Natural killer cell (primary cell): ENCODE data around the gene SLC16A11. TPM values are rescaled to one million over a fixed set of nuclear protein-coding genes. Genes with fewer than 3 reads are reported as not detected.
"Not testable (repeated sequence)": the region's sequence is repeated elsewhere in the genome, so short reads cannot be mapped to it uniquely, and the experiment has no call there.

Source experiments
- ATAC-seq, 3 donors: fragments of 150-1000 bp in 2 of 3; fragments of 200-7000 bp in 1 of 3; cut with Tn5 transposase; 1 replicate in 1 of 3; 2 replicates in 2 of 3; pipeline ENCODE4 v1.10.0; 2021; ENCODE audit warnings: mild to moderate bottlenecking in 2 of 3, moderate library complexity in 2 of 3
- DNase-seq, 2 donors: peaks; one replicate each; pipeline versions ENCODE4 v3.0.0 to v3.0.0-alpha.2; 2013 to 2021; ENCODE audit warnings: mixed read lengths in 1 of 2
- H3K27ac ChIP-seq: one replicate; pipeline ENCODE4 v1.5.1; 2013; ENCODE audit warnings: mild to moderate bottlenecking, low read length
- H3K27me3 ChIP-seq: one replicate; pipeline ENCODE4 v1.6.1; 2013; ENCODE audit warnings: low read length; ENCODE audit not compliant: control insufficient read depth, insufficient read depth
- H3K36me3 ChIP-seq: one replicate; pipeline ENCODE4 v1.6.1; 2013; ENCODE audit warnings: low read length; ENCODE audit not compliant: control insufficient read depth, insufficient read depth
- H3K4me1 ChIP-seq: one replicate; pipeline ENCODE4 v1.6.1; 2013; ENCODE audit warnings: low read length; ENCODE audit not compliant: control insufficient read depth, insufficient read depth
- H3K4me3 ChIP-seq: one replicate; pipeline ENCODE4 v1.5.1; 2013; ENCODE audit warnings: low read length
- H3K9me3 ChIP-seq: one replicate; pipeline ENCODE4 v1.6.1; 2013; ENCODE audit warnings: low read length; ENCODE audit not compliant: control insufficient read depth, insufficient read depth
- H3K27ac Mint-ChIP-seq, 2 donors: one replicate each; pipeline ENCODE4 v1.8.0; 2022; ENCODE audit warnings: mild to moderate bottlenecking in 2 of 2, mixed read lengths in 2 of 2, moderate library complexity in 1 of 2
- H3K27me3 Mint-ChIP-seq, 2 donors: one replicate each; pipeline ENCODE4 v1.8.0; 2022; ENCODE audit warnings: low read depth in 2 of 2, mixed read lengths in 2 of 2
- H3K36me3 Mint-ChIP-seq: one replicate; pipeline ENCODE4 v1.8.0; 2022; ENCODE audit warnings: mixed read lengths
- H3K4me1 Mint-ChIP-seq, 2 donors: one replicate each; pipeline ENCODE4 v1.8.0; 2022; ENCODE audit warnings: mixed read lengths in 2 of 2
- H3K4me3 Mint-ChIP-seq: one replicate; pipeline ENCODE4 v1.8.0; 2022; ENCODE audit warnings: mild to moderate bottlenecking, moderate library complexity, mixed read lengths
- H3K9me3 Mint-ChIP-seq, 2 donors: one replicate each; pipeline ENCODE4 v1.8.0; 2022; ENCODE audit warnings: mixed read lengths in 2 of 2
- WGBS: methylation state at CpG from one replicate; pipeline ENCODE4 v1.1.7; 2013; ENCODE audit warnings: missing lambda C conversion rate; ENCODE audit not compliant: insufficient coverage; 5-methylcytosine and 5-hydroxymethylcytosine counted together
- intact Hi-C: fragments of 100-400 bp; cut with micrococcal nuclease; formaldehyde crosslinking; loops from one replicate; pipeline ENCODE4 v1.14.2; 2022
- total RNA-seq, 4 donors: library from RNA; stranded (reverse); fragments of 120-200 nt in 1 of 4; gene quantifications; one replicate each; pipeline versions ENCODE4 v1.2.3 to v1.2.4, GENCODE V29; 2013 to 2022
- TF ChIP-seq, protein P1 (sequence below): fragments of 200-600 bp; IDR thresholded peaks from one replicate; pipeline ENCODE4 v1.8.0; 2022; ENCODE audit warnings: antibody characterized with exemption

The SLC16A11 gene, protein sequence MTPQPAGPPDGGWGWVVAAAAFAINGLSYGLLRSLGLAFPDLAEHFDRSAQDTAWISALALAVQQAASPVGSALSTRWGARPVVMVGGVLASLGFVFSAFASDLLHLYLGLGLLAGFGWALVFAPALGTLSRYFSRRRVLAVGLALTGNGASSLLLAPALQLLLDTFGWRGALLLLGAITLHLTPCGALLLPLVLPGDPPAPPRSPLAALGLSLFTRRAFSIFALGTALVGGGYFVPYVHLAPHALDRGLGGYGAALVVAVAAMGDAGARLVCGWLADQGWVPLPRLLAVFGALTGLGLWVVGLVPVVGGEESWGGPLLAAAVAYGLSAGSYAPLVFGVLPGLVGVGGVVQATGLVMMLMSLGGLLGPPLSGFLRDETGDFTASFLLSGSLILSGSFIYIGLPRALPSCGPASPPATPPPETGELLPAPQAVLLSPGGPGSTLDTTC
- 1 to 10 TPM; 1.2 to 2.5 (median 1.6) TPM for total RNA-seq
- 2.6 TPM for total RNA-seq (2013)

DNA sequence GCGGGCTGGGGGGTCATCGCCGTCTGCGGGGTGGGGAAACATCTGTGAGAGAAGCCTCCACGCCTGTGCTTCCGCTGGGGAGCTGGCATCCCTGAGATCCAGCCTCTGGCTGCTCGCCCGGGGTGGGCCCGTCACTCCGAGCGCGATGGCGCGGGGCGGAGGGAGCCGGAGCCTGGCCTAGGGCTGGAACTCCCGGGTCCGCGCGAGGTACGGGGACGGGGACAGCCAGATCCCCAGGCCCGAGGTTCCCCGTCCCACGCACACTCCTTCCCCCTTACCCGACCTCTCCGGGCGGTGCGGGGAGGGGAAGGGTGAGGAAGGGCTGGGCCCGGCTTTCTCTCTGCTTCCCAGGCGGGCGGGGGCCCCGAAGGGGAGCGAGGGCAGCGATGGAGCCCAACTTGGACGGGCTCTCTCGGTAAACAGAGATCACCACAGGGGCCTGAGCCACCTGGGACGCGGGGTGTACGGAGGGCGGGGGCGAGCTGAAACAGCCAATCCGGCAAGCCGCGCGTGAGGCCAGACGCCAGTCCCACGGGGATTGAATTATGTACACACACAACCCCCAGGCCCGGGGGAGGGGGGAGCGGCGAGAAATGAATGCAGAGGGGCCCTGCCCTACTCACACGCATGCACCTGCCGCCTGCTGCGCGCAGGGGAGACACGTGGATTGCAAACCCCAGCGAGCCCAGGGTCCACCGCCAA is at the start of gene SLC16A11:
Gene SLC16A11 (minus strand): TSS at position 596 of the 702 bp plus-strand sequence. CDS start 579 bp downstream, at position 17.
- Histone ChIP-seq H3K9me3 (no peaks in the 10 kb centered on the region), H3K27me3 (peaks cover 6% of the 10 kb centered on the region), H3K4me1 (peaks cover 43% of the 10 kb centered on the region), H3K4me3 (peak within 1 kb of the TSS; percentile 46), H3K36me3 (no peaks in the 10 kb centered on the region), H3K27ac (peak within 1 kb of the TSS; percentile 75)
- Mint-ChIP-seq H3K27ac (peak within 1 kb of the TSS; percentile 76 to 90), H3K4me1 (peaks cover 27 to 51% of the 10 kb centered on the region in 2 donors), H3K27me3 (peaks cover 0 to 7% of the 10 kb centered on the region in 2 donors), H3K4me3 (peak within 1 kb of the TSS; percentile 84), H3K36me3 (no peaks in the 10 kb centered on the region), H3K9me3 (no peaks in the 10 kb centered on the region)
- 6% methylated on average over 56 of the region's 58 CpGs for WGBS
- TF ChIP-seq, protein P1, sequence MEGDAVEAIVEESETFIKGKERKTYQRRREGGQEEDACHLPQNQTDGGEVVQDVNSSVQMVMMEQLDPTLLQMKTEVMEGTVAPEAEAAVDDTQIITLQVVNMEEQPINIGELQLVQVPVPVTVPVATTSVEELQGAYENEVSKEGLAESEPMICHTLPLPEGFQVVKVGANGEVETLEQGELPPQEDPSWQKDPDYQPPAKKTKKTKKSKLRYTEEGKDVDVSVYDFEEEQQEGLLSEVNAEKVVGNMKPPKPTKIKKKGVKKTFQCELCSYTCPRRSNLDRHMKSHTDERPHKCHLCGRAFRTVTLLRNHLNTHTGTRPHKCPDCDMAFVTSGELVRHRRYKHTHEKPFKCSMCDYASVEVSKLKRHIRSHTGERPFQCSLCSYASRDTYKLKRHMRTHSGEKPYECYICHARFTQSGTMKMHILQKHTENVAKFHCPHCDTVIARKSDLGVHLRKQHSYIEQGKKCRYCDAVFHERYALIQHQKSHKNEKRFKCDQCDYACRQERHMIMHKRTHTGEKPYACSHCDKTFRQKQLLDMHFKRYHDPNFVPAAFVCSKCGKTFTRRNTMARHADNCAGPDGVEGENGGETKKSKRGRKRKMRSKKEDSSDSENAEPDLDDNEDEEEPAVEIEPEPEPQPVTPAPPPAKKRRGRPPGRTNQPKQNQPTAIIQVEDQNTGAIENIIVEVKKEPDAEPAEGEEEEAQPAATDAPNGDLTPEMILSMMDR: no peak
- intact Hi-C loops: no loop called here
- ATAC-seq: peak; percentile 8 to 25 (median 22)
- DNase-seq: peak in 1 of 2 donors; percentile 52

DNA sequence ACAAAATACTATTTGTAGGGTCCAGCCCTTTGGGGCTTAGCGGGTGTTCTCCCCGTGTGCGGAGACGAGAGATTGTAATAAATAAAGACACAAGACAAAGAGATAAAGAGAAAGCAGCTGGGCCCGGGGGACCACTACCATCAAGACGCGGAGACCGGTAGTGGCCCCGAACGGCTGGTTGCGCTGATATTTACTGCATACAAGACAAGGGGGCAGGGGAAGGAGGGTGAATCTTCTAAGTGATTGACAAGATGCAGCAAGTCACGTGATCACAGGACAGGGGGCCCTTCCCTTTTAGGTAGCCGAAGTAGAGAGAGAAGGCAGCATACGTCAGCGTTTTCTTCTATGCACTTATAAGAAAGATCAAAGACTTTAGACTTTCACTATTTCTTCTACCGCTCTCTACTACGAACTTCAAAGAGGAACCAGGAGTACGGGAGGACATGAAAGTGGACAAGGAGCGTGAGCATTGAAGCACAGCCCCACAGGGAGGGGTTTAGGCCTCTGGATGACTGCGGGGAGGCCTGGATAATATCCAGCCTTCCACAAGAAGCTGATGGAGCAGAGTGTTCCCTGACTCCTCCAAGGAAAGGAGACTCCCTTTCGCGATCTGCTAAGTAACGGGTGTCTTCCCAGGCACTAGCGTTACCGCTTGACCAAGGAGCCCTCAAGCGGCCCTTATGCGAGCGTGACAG is 47.6 kb upstream of the SLC16A11 start:
- peaks cover 12 to 15% of the 10 kb centered on the region in 2 donors for H3K4me1 Mint-ChIP-seq
- H3K27me3 Mint-ChIP-seq: peaks cover 19 to 20% of the 10 kb centered on the region in 2 donors
- WGBS: 88% methylated on average over 19 of the region's 28 CpGs
- H3K4me3 Mint-ChIP-seq, H3K9me3 Mint-ChIP-seq, H3K27ac Mint-ChIP-seq, H3K9me3 ChIP-seq, H3K4me3 ChIP-seq, H3K36me3 Mint-ChIP-seq, intact Hi-C loops, H3K27ac ChIP-seq, H3K27me3 ChIP-seq, ATAC-seq, H3K36me3 ChIP-seq: not testable (repeated sequence)
- H3K4me1 ChIP-seq: peaks cover 20% of the 10 kb centered on the region
- DNase-seq: peak in 1 of 2 donors; percentile 57

DNA sequence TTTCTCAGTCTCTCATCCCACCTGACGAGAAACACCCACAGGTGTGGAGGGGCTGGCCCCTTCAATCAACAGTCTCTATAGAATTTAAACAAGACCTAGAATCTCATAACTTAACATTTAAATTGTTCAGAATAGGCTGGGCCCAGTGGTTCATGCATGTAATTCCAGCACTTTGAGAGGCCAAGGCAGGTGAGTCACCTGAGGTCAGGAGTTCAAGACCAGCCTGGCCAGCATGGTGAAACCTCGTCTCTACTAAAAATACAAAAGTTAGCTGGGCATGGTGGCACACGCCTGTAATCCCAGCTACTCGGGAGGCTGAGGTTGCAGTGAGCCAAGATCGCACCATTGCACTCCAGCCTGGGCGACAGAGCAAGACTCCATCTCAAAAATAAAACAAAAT is 45.7 kb upstream of the SLC16A11 start:
- H3K4me3 ChIP-seq, H3K36me3 ChIP-seq, H3K4me3 Mint-ChIP-seq, H3K27ac Mint-ChIP-seq, H3K9me3 ChIP-seq, H3K9me3 Mint-ChIP-seq, ATAC-seq, intact Hi-C loops, H3K27ac ChIP-seq, H3K36me3 Mint-ChIP-seq, DNase-seq, H3K27me3 ChIP-seq: not testable (repeated sequence)
- peaks cover 10% of the 10 kb centered on the region for H3K4me1 ChIP-seq
- 90% methylated on average over 6 of the region's 6 CpGs for WGBS
- H3K27me3 Mint-ChIP-seq: peaks cover 16 to 17% of the 10 kb centered on the region in 2 donors
- H3K4me1 Mint-ChIP-seq: peaks cover 8 to 10% of the 10 kb centered on the region in 2 donors

DNA sequence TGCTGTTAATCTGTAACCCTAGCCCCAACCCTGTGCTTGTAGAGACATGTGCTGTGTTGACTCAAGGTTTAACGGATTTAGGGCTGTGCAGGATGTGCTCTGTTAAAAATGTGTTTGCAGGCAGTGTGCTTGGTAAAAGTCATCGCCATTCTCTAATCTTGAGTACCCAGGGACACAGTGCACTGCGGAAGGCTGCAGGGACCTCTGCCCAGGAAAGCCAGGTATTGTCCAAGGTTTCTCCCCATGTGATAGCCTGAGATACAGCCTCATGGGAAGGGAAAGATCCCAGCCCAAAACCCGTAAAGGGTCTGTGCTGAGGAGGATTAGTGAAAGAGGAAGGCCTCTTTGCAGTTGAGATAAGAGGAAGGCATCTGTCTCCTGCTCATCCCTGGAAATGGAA is 44.5 kb upstream of the SLC16A11 start:
- intact Hi-C loops, H3K27me3 ChIP-seq, H3K4me3 ChIP-seq, H3K4me1 ChIP-seq, H3K4me3 Mint-ChIP-seq, H3K9me3 ChIP-seq, H3K27ac ChIP-seq, ATAC-seq, H3K36me3 Mint-ChIP-seq, H3K9me3 Mint-ChIP-seq, H3K27ac Mint-ChIP-seq, DNase-seq, H3K36me3 ChIP-seq: not testable (repeated sequence)
- 94% methylated on average over 4 of the region's 4 CpGs for WGBS
- Mint-ChIP-seq H3K4me1 (peaks cover 12 to 13% of the 10 kb centered on the region in 2 donors), H3K27me3 (peaks cover 13 to 16% of the 10 kb centered on the region in 2 donors)
